Tibial nerve (tissue), 4 donors: Measurements from ENCODE around the gene ZFAND6.

ENCODE experiments used
- EP300 ChIP-seq, 2 donors: sonication (generic); formaldehyde crosslinking; IDR thresholded peaks; one replicate each; pipeline ENCODE4 v1.6.1; 2017; ENCODE audit warnings: antibody characterized with exemption in 2 of 2, mild to moderate bottlenecking in 1 of 2
- POLR2A ChIP-seq, 2 donors: fragments of 450-650 bp; IDR thresholded peaks; one replicate each; pipeline ENCODE4 v1.6.1; 2017; ENCODE audit warnings: antibody characterized with exemption in 2 of 2, mild to moderate bottlenecking in 2 of 2, moderate library complexity in 2 of 2
- TF ChIP-seq, protein P1 (sequence below), 5 experiments: fragments of 200-600 bp in 3 of 5; fragments of 450-650 bp in 2 of 5; sonication (generic) in 3 of 5; IDR thresholded peaks; one replicate each; pipeline ENCODE4 v1.5.1; 2016 to 2019; ENCODE audit warnings: antibody characterized with exemption in 5 of 5, mild to moderate bottlenecking in 3 of 5, moderate library complexity in 2 of 5

DNA sequence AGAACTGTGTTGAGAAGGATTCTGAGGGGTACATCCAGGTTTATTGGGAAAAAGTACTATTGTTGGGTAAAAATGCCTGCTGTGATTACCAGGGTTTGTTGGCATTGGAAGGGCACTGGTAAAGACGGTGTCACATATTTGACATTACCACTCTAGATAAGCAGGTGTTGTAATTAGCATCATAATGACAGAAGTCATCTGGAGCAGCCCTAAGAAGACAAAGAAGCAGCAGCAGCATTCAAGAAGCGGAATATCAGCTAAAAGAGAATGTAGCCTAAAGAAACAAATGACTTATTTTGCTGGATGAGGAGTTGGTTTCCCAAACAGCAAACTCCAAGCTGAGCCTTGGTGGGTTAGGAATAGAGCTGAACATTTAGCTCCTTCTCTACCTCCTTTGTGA lies 30.5 kb upstream of the ZFAND6 start:
- TF ChIP-seq, protein P1, sequence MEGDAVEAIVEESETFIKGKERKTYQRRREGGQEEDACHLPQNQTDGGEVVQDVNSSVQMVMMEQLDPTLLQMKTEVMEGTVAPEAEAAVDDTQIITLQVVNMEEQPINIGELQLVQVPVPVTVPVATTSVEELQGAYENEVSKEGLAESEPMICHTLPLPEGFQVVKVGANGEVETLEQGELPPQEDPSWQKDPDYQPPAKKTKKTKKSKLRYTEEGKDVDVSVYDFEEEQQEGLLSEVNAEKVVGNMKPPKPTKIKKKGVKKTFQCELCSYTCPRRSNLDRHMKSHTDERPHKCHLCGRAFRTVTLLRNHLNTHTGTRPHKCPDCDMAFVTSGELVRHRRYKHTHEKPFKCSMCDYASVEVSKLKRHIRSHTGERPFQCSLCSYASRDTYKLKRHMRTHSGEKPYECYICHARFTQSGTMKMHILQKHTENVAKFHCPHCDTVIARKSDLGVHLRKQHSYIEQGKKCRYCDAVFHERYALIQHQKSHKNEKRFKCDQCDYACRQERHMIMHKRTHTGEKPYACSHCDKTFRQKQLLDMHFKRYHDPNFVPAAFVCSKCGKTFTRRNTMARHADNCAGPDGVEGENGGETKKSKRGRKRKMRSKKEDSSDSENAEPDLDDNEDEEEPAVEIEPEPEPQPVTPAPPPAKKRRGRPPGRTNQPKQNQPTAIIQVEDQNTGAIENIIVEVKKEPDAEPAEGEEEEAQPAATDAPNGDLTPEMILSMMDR (IDR thresholded peaks at IDR 0.05): no peak
- TF ChIP-seq POLR2A (IDR thresholded peaks at IDR 0.05) (no peak), EP300 (IDR thresholded peaks at IDR 0.05) (no peak)
